ENCODE results near the gene POLR3K. TPM values are rescaled to one million over a fixed set of nuclear protein-coding genes. Genes with fewer than 3 reads are reported as not detected.

The POLR3K gene
- total RNA-seq, 1 donor from 2014 or later, result 7.3 TPM

GRCh38 chr16:62283-62967, 9.0 kb upstream of the POLR3K start:
- no peak overlapping the region for H3K27ac Mint-ChIP-seq (ENCODE audit: unreplicated experiment)
- peak; percentile 89 for DNase-seq (ENCODE audit: low spot score)
- H3K27me3 Mint-ChIP-seq (ENCODE audit: low read depth), result no peaks in the 10 kb centered on the region
- no peak overlapping the region for H3K4me3 Mint-ChIP-seq (ENCODE audit: unreplicated experiment)
- no peaks in the 10 kb centered on the region for H3K9me3 Mint-ChIP-seq (ENCODE audit: low read depth)
- peaks cover 10% of the 10 kb centered on the region for H3K4me1 Mint-ChIP-seq (ENCODE audit: low read depth)
- TF ChIP-seq, protein P1, sequence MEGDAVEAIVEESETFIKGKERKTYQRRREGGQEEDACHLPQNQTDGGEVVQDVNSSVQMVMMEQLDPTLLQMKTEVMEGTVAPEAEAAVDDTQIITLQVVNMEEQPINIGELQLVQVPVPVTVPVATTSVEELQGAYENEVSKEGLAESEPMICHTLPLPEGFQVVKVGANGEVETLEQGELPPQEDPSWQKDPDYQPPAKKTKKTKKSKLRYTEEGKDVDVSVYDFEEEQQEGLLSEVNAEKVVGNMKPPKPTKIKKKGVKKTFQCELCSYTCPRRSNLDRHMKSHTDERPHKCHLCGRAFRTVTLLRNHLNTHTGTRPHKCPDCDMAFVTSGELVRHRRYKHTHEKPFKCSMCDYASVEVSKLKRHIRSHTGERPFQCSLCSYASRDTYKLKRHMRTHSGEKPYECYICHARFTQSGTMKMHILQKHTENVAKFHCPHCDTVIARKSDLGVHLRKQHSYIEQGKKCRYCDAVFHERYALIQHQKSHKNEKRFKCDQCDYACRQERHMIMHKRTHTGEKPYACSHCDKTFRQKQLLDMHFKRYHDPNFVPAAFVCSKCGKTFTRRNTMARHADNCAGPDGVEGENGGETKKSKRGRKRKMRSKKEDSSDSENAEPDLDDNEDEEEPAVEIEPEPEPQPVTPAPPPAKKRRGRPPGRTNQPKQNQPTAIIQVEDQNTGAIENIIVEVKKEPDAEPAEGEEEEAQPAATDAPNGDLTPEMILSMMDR (IDR thresholded peaks at IDR 0.05), result no peak
- H3K36me3 Mint-ChIP-seq (ENCODE audit: low read depth), result peaks cover 27% of the 10 kb centered on the region

DNA sequence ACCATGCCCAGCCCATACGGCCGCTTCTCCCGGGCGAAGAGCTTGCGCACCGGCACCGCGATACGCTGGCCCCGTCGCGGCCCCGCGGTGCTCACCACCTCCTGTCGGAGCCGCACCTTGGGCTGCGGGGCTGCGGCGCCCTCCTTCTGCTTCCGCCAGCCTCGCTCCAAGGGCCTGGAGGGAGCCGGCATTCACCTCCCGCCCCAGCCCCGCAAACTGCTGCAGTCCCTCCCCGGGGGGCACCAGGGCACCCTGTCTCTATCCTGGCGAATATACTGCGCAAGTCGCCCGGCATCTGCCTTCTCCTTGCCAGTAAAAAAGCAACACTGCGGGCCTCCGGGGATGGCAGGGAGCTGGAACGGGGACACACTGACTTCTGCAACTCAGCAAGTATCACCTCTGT, 8.5 kb upstream of the POLR3K start:
- TF ChIP-seq, protein P1 (IDR thresholded peaks at IDR 0.05), result no peak
- no peaks in the 10 kb centered on the region for H3K9me3 Mint-ChIP-seq (ENCODE audit: low read depth)
- no peak overlapping the region for H3K27ac Mint-ChIP-seq (ENCODE audit: unreplicated experiment)
- H3K27me3 Mint-ChIP-seq (ENCODE audit: low read depth), result no peaks in the 10 kb centered on the region
- peak; percentile 92 for DNase-seq (ENCODE audit: low spot score)
- H3K4me3 Mint-ChIP-seq (ENCODE audit: unreplicated experiment), result no peak overlapping the region
- peaks cover 8% of the 10 kb centered on the region for H3K4me1 Mint-ChIP-seq (ENCODE audit: low read depth)
- peaks cover 32% of the 10 kb centered on the region for H3K36me3 Mint-ChIP-seq (ENCODE audit: low read depth)

GRCh38 chr16:60929-61878, 7.8 kb upstream of the POLR3K start:
- Mint-ChIP-seq H3K36me3 (ENCODE audit: low read depth) (peaks cover 33% of the 10 kb centered on the region), H3K27ac (ENCODE audit: unreplicated experiment) (no peak overlapping the region), H3K27me3 (ENCODE audit: low read depth) (no peaks in the 10 kb centered on the region), H3K9me3 (ENCODE audit: low read depth) (no peaks in the 10 kb centered on the region), H3K4me3 (ENCODE audit: unreplicated experiment) (no peak overlapping the region), H3K4me1 (ENCODE audit: low read depth) (peaks cover 7% of the 10 kb centered on the region)
- TF ChIP-seq, protein P1 (IDR thresholded peaks at IDR 0.05), result no peak
- peak; percentile 88 for DNase-seq (ENCODE audit: low spot score)

DNA sequence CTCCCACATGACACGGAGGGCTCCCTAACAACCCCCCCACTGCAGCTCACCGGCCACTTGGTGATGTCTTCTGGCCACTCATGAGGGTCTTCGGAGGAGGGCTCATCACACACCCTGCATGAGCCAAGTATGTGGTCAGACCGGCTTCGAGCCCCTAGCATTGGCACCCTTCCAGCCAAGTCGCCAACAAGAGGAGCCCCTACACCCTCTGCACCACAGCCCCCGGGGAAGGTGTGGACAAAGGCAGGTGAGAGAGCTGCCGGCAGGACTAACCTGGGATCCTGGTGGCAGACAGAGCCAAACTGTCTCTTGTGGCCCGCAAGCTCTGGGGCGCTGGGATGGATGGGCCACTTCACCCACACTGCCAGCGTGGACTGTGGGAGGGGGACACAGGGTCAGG, 6.8 kb upstream of the POLR3K start:
- no peaks in the 10 kb centered on the region for H3K9me3 Mint-ChIP-seq (ENCODE audit: low read depth)
- H3K36me3 Mint-ChIP-seq (ENCODE audit: low read depth), result peaks cover 36% of the 10 kb centered on the region
- TF ChIP-seq, protein P1 (IDR thresholded peaks at IDR 0.05), result no peak
- H3K27ac Mint-ChIP-seq (ENCODE audit: unreplicated experiment), result no peak overlapping the region
- H3K4me3 Mint-ChIP-seq (ENCODE audit: unreplicated experiment), result no peak overlapping the region
- DNase-seq (ENCODE audit: low spot score), result no peak
- no peaks in the 10 kb centered on the region for H3K27me3 Mint-ChIP-seq (ENCODE audit: low read depth)
- no peaks in the 10 kb centered on the region for H3K4me1 Mint-ChIP-seq (ENCODE audit: low read depth)

GRCh38 chr16:59440-60059, 6.1 kb upstream of the POLR3K start:
- Mint-ChIP-seq H3K27me3 (ENCODE audit: low read depth) (no peaks in the 10 kb centered on the region), H3K9me3 (ENCODE audit: low read depth) (no peaks in the 10 kb centered on the region)

More at GRCh38 chr16:59440-60059, 6.1 kb upstream of the POLR3K start:
- Mint-ChIP-seq H3K27ac (ENCODE audit: unreplicated experiment) (no peak overlapping the region), H3K4me3 (ENCODE audit: unreplicated experiment) (no peak overlapping the region), H3K36me3 (ENCODE audit: low read depth) (peaks cover 36% of the 10 kb centered on the region), H3K4me1 (ENCODE audit: low read depth) (peaks cover 3% of the 10 kb centered on the region)
- DNase-seq (ENCODE audit: low spot score), result no peak
- TF ChIP-seq, protein P1 (IDR thresholded peaks at IDR 0.05), result no peak
